Panc1 (cell line): Measurements from ENCODE around the gene TRIM22. TPM values are rescaled to one million over a fixed set of nuclear protein-coding genes. Genes with fewer than 3 reads are reported as not detected.

ENCODE experiments used
- ATAC-seq: fragments of 200-7000 bp; cut with Tn5 transposase; 2 replicates; pipeline ENCODE4 v1.9.1; 2020; ENCODE audit warnings: mild to moderate bottlenecking, moderate library complexity
- BruUV-seq: library from RNA; stranded (reverse); fragments of 400-500 nt; replicated peaks from 2 replicates; lab custom pipeline; 2021; lab: Mats Ljungman, UMichigan
- CTCF ChIA-PET: fragments of 300-600 bp; sonication (Branson Sonifier 250); formaldehyde crosslinking; loops from one replicate; lab custom pipeline; 2022; ENCODE audit warnings: antibody characterized with exemption; lab: Charles Lee
- POLR2A ChIA-PET: fragments of 300-600 bp; sonication (Branson Sonifier 250); formaldehyde crosslinking; loops from one replicate; lab custom pipeline; 2022; ENCODE audit warnings: antibody characterized with exemption; lab: Charles Lee
- DNase-seq: peaks from one replicate; pipeline ENCODE4 v3.0.0-alpha.2; 2010; ENCODE audit warnings: low read depth, low spot score
- H3K27ac ChIP-seq: 2 replicates; pipeline ENCODE4 v1.5.1; 2011; ENCODE audit warnings: mild to moderate bottlenecking, low read length, inconsistent platforms
- H3K27me3 ChIP-seq: fragments of 200-500 bp; sonication (Bioruptor generic); 2 replicates; pipeline ENCODE4 v1.6.0; 2014; ENCODE audit warnings: low read length, inconsistent platforms; ENCODE audit not compliant: control insufficient read depth, insufficient read depth
- H3K36me3 ChIP-seq: fragments of 200-500 bp; sonication (Bioruptor generic); 2 replicates; pipeline ENCODE4 v1.5.1; 2014; ENCODE audit warnings: inconsistent platforms, mild to moderate bottlenecking, low read length, moderate library complexity; ENCODE audit not compliant: control insufficient read depth, insufficient read depth
- H3K4me1 ChIP-seq: 2 replicates; pipeline ENCODE4 v1.5.1; 2011; ENCODE audit warnings: inconsistent platforms, mild to moderate bottlenecking, low read length, moderate library complexity; ENCODE audit not compliant: control insufficient read depth, insufficient read depth
- H3K4me3 ChIP-seq, 2 experiments: 2 replicates each; pipeline ENCODE4 v1.5.1; 2011 to 2012; ENCODE audit warnings: low read depth in 2 of 2, low read length in 2 of 2, mild to moderate bottlenecking in 2 of 2, inconsistent platforms in 1 of 2, moderate library complexity in 1 of 2
- H3K9me3 ChIP-seq: fragments of 200-500 bp; sonication (Bioruptor generic); 2 replicates; pipeline ENCODE4 v1.5.1; 2014; ENCODE audit warnings: low read depth, mild to moderate bottlenecking, inconsistent platforms, low read length, moderate library complexity; ENCODE audit not compliant: control insufficient read depth, insufficient read depth
- CTCF ChIP-seq: fragments of 450-650 bp; IDR thresholded peaks from 2 replicates; pipeline ENCODE4 v1.5.1; 2017; ENCODE audit warnings: mild to moderate bottlenecking
- POLR2AphosphoS5 ChIP-seq: IDR thresholded peaks from 2 replicates; pipeline ENCODE4 v1.6.1; 2012; ENCODE audit warnings: mild to moderate bottlenecking, low read depth, low read length, moderate library complexity
- REST ChIP-seq, 2 experiments: IDR thresholded peaks; 2 replicates each; pipeline ENCODE4 v1.6.1; 2011 to 2012; ENCODE audit warnings: low read depth in 2 of 2, control low read depth in 1 of 2, low read length in 1 of 2, mild to moderate bottlenecking in 1 of 2, moderate library complexity in 1 of 2; ENCODE audit not compliant: insufficient read depth in 1 of 2
- SIN3A ChIP-seq: IDR thresholded peaks from 2 replicates; pipeline ENCODE4 v1.6.1; 2012; ENCODE audit warnings: low read depth, mild to moderate bottlenecking, low read length, moderate library complexity, borderline replicate concordance; ENCODE audit not compliant: insufficient read depth
- TCF7L2 ChIP-seq: IDR thresholded peaks from 2 replicates; pipeline ENCODE4 v1.6.1; 2011; ENCODE audit warnings: mild to moderate bottlenecking, low read depth, low read length, inconsistent platforms
- in situ Hi-C: cut with HindIII; loops from 2 replicates; pipeline ENCODE4 v1.10.0; 2016; ENCODE audit warnings: low sequenced_read_pairs, low pct_unique_long_range_greater_than_20kb
- intact Hi-C: fragments of 100-400 bp; cut with micrococcal nuclease; formaldehyde crosslinking; loops from one replicate; pipeline ENCODE4 v1.10.0; 2022; ENCODE audit not compliant: unreplicated experiment
- total RNA-seq: library from RNA; stranded (reverse); gene quantifications from one replicate; pipeline ENCODE4 v1.2.1, GENCODE V29; 2021; ENCODE audit not compliant: unreplicated experiment

The TRIM22 gene
- total RNA-seq, 1 experiment from 2014 or later: 1.4 TPM

GRCh38 chr11:5695580-5695979, 6.0 kb downstream of the TRIM22 start:
- H3K4me1 ChIP-seq: no peaks in the 10 kb centered on the region
- peaks cover 10% of the 10 kb centered on the region for H3K27me3 ChIP-seq
- POLR2A ChIA-PET: no interaction called here
- CTCF ChIA-PET: interaction anchor here (0.6 kb wide), 1 partner anchor 323 kb away, joined by 4 read pairs; no protein-coding TSS in a partner anchor
- no peak for TF ChIP-seq SIN3A
- no peak for TF ChIP-seq TCF7L2
- no peak for TF ChIP-seq CTCF
- TF ChIP-seq POLR2AphosphoS5: no peak
- no peak for TF ChIP-seq REST (IDR thresholded peaks at IDR 0.05; ENCODE audit: insufficient read depth in 1 of 2, low read depth in 2 of 2, low read length in 1 of 2)
- no peaks in the 10 kb centered on the region for H3K36me3 ChIP-seq
- H3K9me3 ChIP-seq: no peaks in the 10 kb centered on the region
- no peak for DNase-seq
- BruUV-seq: no TSS peak
- no peak for ATAC-seq
- no peak overlapping the region for H3K4me3 ChIP-seq
- H3K27ac ChIP-seq: no peak overlapping the region
- intact Hi-C loops: no loop called here
- in situ Hi-C loops: no loop called here

DNA sequence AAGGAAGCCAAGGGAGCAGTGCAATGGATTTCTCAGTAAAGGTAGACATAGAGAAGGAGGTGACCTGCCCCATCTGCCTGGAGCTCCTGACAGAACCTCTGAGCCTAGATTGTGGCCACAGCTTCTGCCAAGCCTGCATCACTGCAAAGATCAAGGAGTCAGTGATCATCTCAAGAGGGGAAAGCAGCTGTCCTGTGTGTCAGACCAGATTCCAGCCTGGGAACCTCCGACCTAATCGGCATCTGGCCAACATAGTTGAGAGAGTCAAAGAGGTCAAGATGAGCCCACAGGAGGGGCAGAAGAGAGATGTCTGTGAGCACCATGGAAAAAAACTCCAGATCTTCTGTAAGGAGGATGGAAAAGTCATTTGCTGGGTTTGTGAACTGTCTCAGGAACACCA, 6.6 kb downstream of the TRIM22 start:
- in situ Hi-C loops (no loop called here), intact Hi-C loops (no loop called here)
- POLR2A ChIA-PET: no interaction called here
- DNase-seq (no peak), ATAC-seq (no peak)
- H3K9me3 ChIP-seq: no peaks in the 10 kb centered on the region
- no peak for TF ChIP-seq POLR2AphosphoS5
- TF ChIP-seq SIN3A: no peak
- TF ChIP-seq REST (IDR thresholded peaks at IDR 0.05; ENCODE audit: insufficient read depth in 1 of 2, low read depth in 2 of 2, low read length in 1 of 2): no peak
- no peak for TF ChIP-seq CTCF
- no peak for TF ChIP-seq TCF7L2
- BruUV-seq: no TSS peak
- H3K27me3 ChIP-seq: peaks cover 10% of the 10 kb centered on the region
- no peak overlapping the region for H3K4me3 ChIP-seq
- no peaks in the 10 kb centered on the region for H3K36me3 ChIP-seq
- CTCF ChIA-PET: no interaction called here
- H3K4me1 ChIP-seq: no peaks in the 10 kb centered on the region
- no peak overlapping the region for H3K27ac ChIP-seq
